K562 (cell line): Measurements from ENCODE around the gene SGPL1. TPM values are rescaled to one million over a fixed set of nuclear protein-coding genes. Genes with fewer than 3 reads are reported as not detected.

Source experiments
- ATAC-seq: fragments of 200-7000 bp; cut with Tn5 transposase; 3 replicates; pipeline ENCODE4 v1.9.1; 2020; ENCODE audit warnings: moderate library complexity
- BruUV-seq: library from RNA; stranded (reverse); fragments of 400-500 nt; replicated peaks from 2 replicates; lab custom pipeline; 2021; lab: Mats Ljungman, UMichigan
- CTCF ChIA-PET: fragments of 300-600 bp; formaldehyde crosslinking; extraction: SDS; loops from one replicate; lab custom pipeline; 2021; ENCODE audit warnings: low intra/inter-chr PET ratio; lab: Yijun Ruan, JAX
- POLR2A ChIA-PET: fragments of 300-600, 350-650 bp; sonication (Branson Sonifier 250); formaldehyde crosslinking; extraction: SDS; loops from one replicate; lab custom pipeline; 2021; ENCODE audit warnings: antibody characterized with exemption, inconsistent platforms; lab: Yijun Ruan, JAX
- DNase-seq, 4 experiments: peaks; one replicate each; pipeline versions ENCODE4 v3.0.0 to v3.0.0-alpha.2; 2011 to 2018; ENCODE audit warnings: low spot score in 3 of 4, mixed read lengths in 3 of 4; ENCODE audit errors: extremely low read depth in 1 of 4
- FAIRE-seq: peaks from 2 replicates; lab custom pipeline; 2011; peaks lifted over from hg19 to GRCh38; lab: Jason Lieb, UNC
- H2AFZ ChIP-seq: 2 replicates; pipeline ENCODE4 v1.6.0; 2011; ENCODE audit warnings: low read depth, low read length, control low read depth, inconsistent platforms
- H3K27ac ChIP-seq: fragments of 200-600 bp; 3 replicates; pipeline ENCODE4 v1.8.0; 2011; ENCODE audit warnings: low read depth, mild to moderate bottlenecking, control low read depth, inconsistent platforms, low read length, moderate library complexity, mixed read lengths; ENCODE audit errors: extremely low read depth
- H3K27me3 ChIP-seq, 2 experiments: fragments of 300-600 bp in 1 of 2; 2 replicates in 1 of 2; 3 replicates in 1 of 2; pipeline versions ENCODE4 v1.6.0 to v1.8.0; 2011; ENCODE audit warnings: inconsistent platforms in 2 of 2, low read length in 2 of 2, mild to moderate bottlenecking in 1 of 2, mixed read lengths in 1 of 2, moderate library complexity in 1 of 2; ENCODE audit not compliant: control insufficient read depth in 2 of 2, insufficient read depth in 2 of 2
- H3K36me3 ChIP-seq: fragments of 300-600 bp; 3 replicates; pipeline ENCODE4 v1.8.0; 2011; ENCODE audit warnings: mild to moderate bottlenecking, low read length, inconsistent platforms; ENCODE audit not compliant: control insufficient read depth, insufficient read depth
- H3K4me1 ChIP-seq, 2 experiments: fragments of 200-600 bp in 1 of 2; replicated peaks in 1 of 2; 2 replicates in 1 of 2; 3 replicates in 1 of 2; pipeline versions ENCODE4 v1.5.1 to v1.8.0; 2011; ENCODE audit warnings: inconsistent platforms in 2 of 2, low read length in 2 of 2, mild to moderate bottlenecking in 1 of 2, mixed read lengths in 1 of 2, moderate library complexity in 1 of 2; ENCODE audit not compliant: control insufficient read depth in 2 of 2, insufficient read depth in 2 of 2
- H3K4me2 ChIP-seq: 2 replicates; pipeline ENCODE4 v1.6.1; 2011; ENCODE audit warnings: low read length, control low read depth, inconsistent platforms, mixed read lengths; ENCODE audit not compliant: insufficient read depth
- H3K4me3 ChIP-seq: fragments of 200-600 bp; sonication (generic), shearing (Covaris generic); 2 replicates; pipeline ENCODE4 v1.5.1; 2016; ENCODE audit warnings: control low read depth, inconsistent platforms
- H3K79me2 ChIP-seq: fragments of 200-600 bp; 3 replicates; pipeline ENCODE4 v1.8.0; 2011; ENCODE audit warnings: low read length, inconsistent platforms; ENCODE audit not compliant: control insufficient read depth, insufficient read depth
- H3K9ac ChIP-seq, 2 experiments: 2 replicates each; pipeline versions ENCODE4 v1.6.0 to v1.6.1; 2011; ENCODE audit warnings: low read depth in 2 of 2, low read length in 2 of 2, control low read depth in 1 of 2, inconsistent platforms in 1 of 2, mild to moderate bottlenecking in 1 of 2, mixed read lengths in 1 of 2; ENCODE audit not compliant: insufficient read depth in 1 of 2
- H3K9me1 ChIP-seq: one replicate; pipeline ENCODE4 v1.6.0; 2011; ENCODE audit warnings: inconsistent platforms, mild to moderate bottlenecking, low read length, moderate library complexity; ENCODE audit not compliant: control insufficient read depth, insufficient read depth
- H3K9me3 ChIP-seq: replicated peaks from 2 replicates; pipeline ENCODE4 v1.5.1; 2011; ENCODE audit warnings: low read depth, low read length, inconsistent platforms; ENCODE audit not compliant: control insufficient read depth, insufficient read depth
- H4K20me1 ChIP-seq: replicated peaks from 2 replicates; pipeline ENCODE4 v1.6.1; 2011; ENCODE audit warnings: low read length, inconsistent platforms, mixed read lengths; ENCODE audit not compliant: control insufficient read depth, insufficient read depth
- E2F8 ChIP-seq: fragments of 450-650 bp; IDR thresholded peaks from 2 replicates; pipeline ENCODE4 v1.7.1; 2018; ENCODE audit warnings: mild to moderate bottlenecking, low read depth; ENCODE audit not compliant: partially characterized antibody
- SMARCB1 ChIP-seq: IDR thresholded peaks from 2 replicates; pipeline ENCODE4 v1.6.1; 2011; ENCODE audit warnings: improper control_type of control experiment, low read depth; ENCODE audit not compliant: insufficient read length
- SRSF3 ChIP-seq: fragments of 200-400 bp; formaldehyde crosslinking; IDR thresholded peaks from 2 replicates; pipeline ENCODE4 v1.6.1; 2016; ENCODE audit warnings: mild to moderate bottlenecking, low read length, moderate library complexity; ENCODE audit not compliant: insufficient read depth
- ZNF133 ChIP-seq: fragments of 250-450 bp; sonication (Bioruptor Pico); IDR thresholded peaks from 2 replicates; pipeline ENCODE4 v1.4.0; 2020; ENCODE audit warnings: mild to moderate bottlenecking
- WGBS: fragments of 100-300 bp; shearing (Covaris generic); methylation state at CpG from one replicate; pipeline ENCODE4 v1.1.6; 2016; ENCODE audit warnings: low coverage, mixed read lengths; ENCODE audit not compliant: insufficient coverage; ENCODE audit errors: missing lambda C conversion rate; 5-methylcytosine and 5-hydroxymethylcytosine counted together
- in situ Hi-C: fragments of 300-500 bp; cut with MboI; formaldehyde crosslinking; loops from 4 replicates; pipeline ENCODE4 v1.15.0; 2018; ENCODE audit warnings: inconsistent platforms, mixed read lengths
- intact Hi-C: fragments of 100-400 bp; cut with micrococcal nuclease; formaldehyde crosslinking; loops from 2 replicates; pipeline ENCODE4 v1.14.2; 2022
- polyA plus RNA-seq, 8 experiments: library from polyadenylated mRNA; depleted of rRNA in 4 of 8; stranded (reverse) in 5 of 8; unstranded in 3 of 8; fragments of >200 nt; fragmentation: Nextera tagmentation in 2 of 8; fragmentation: Illumina TruSeq in 1 of 8; extraction: Ambion mirVana in 2 of 8; extraction: Trizol in 1 of 8; gene quantifications; 2 replicates each; pipeline versions ENCODE4 v1.2.1 to v1.2.3, GENCODE V29; 2011 to 2014; ENCODE audit warnings: inconsistent platforms in 1 of 8, missing spikeins in 1 of 8
- total RNA-seq, 7 experiments: library from RNA; depleted of rRNA in 6 of 7; stranded (reverse); fragments of >200 nt in 6 of 7; fragmentation: Illumina TruSeq in 2 of 7; extraction: Trizol in 2 of 7; gene quantifications; 2 replicates each; pipeline versions ENCODE4 v1.2.1 to v1.2.3, GENCODE V29; 2011 to 2021; ENCODE audit warnings: low replicate concordance in 1 of 7
- TF ChIP-seq, protein P1 (sequence below), 3 experiments: fragments of 200-800 bp in 1 of 3; fragments of 250-450 bp in 1 of 3; fragments of 450-650 bp in 1 of 3; sonication (Bioruptor Pico) in 1 of 3; sonication (Bioruptor generic) in 1 of 3; formaldehyde crosslinking in 1 of 3; IDR thresholded peaks; 2 replicates each; pipeline versions ENCODE4 v1.6.1 to v1.8.0; 2016 to 2022; ENCODE audit warnings: mild to moderate bottlenecking in 2 of 3, missing genetic modification characterization in 2 of 3, missing compliant biosample characterization in 1 of 3, moderate library complexity in 1 of 3

The SGPL1 gene
- total and polyA plus RNA-seq, 9 of the 15 experiments (the other 6 are each of a cell fraction or from before 2014, with no cell fraction given) = 6.0 to 18.0 (median 8.7) TPM

DNA sequence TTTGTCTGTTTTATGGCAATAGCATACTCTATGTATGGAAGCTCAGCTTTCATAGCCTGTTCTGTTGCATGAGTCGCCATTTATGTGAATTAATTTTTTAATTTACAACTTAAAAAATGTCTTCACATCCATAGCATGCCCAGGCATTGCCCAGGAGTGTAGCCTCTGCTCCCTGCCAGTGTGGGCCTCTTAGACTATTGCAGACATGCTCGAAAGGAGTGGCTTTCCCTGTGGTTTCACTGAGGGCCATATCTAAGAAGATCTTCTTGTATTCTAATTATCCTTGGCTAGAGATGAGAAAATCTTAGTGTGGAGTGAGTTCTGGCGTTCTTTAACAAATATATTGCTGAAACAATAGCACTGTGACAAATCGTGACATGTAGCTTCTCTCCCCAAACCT is 37.3 kb downstream of the SGPL1 start (continued):
- TF ChIP-seq SMARCB1 (no peak), E2F8 (no peak)
- TF ChIP-seq, all 486 proteins: peak for 0

- in situ Hi-C loops = no loop called here
- Histone ChIP-seq H3K4me1 (peaks cover 0 to 9% of the 10 kb centered on the region in 2 experiments; a peak in 2 of 5 replicates), H4K20me1 (no peaks in the 10 kb centered on the region), H3K27ac (no peak overlapping the region), H3K36me3 (peaks cover 3% of the 10 kb centered on the region; the same call in 2 of the 3 replicates), H3K9me1 (no peaks in the 10 kb centered on the region), H3K9me3 (no peaks in the 10 kb centered on the region), H3K27me3 (no peaks in the 10 kb centered on the region), H3K79me2 (no peaks in the 10 kb centered on the region), H3K4me2 (no peak overlapping the region), H3K9ac (no peak overlapping the region), H3K4me3 (no peak overlapping the region), H2AFZ (no peak overlapping the region)
- ATAC-seq = no peak
- no peak for TF ChIP-seq ZNF133 (CRISPR knock-in tag)
- no peak for TF ChIP-seq SRSF3
- TF ChIP-seq, protein P1, sequence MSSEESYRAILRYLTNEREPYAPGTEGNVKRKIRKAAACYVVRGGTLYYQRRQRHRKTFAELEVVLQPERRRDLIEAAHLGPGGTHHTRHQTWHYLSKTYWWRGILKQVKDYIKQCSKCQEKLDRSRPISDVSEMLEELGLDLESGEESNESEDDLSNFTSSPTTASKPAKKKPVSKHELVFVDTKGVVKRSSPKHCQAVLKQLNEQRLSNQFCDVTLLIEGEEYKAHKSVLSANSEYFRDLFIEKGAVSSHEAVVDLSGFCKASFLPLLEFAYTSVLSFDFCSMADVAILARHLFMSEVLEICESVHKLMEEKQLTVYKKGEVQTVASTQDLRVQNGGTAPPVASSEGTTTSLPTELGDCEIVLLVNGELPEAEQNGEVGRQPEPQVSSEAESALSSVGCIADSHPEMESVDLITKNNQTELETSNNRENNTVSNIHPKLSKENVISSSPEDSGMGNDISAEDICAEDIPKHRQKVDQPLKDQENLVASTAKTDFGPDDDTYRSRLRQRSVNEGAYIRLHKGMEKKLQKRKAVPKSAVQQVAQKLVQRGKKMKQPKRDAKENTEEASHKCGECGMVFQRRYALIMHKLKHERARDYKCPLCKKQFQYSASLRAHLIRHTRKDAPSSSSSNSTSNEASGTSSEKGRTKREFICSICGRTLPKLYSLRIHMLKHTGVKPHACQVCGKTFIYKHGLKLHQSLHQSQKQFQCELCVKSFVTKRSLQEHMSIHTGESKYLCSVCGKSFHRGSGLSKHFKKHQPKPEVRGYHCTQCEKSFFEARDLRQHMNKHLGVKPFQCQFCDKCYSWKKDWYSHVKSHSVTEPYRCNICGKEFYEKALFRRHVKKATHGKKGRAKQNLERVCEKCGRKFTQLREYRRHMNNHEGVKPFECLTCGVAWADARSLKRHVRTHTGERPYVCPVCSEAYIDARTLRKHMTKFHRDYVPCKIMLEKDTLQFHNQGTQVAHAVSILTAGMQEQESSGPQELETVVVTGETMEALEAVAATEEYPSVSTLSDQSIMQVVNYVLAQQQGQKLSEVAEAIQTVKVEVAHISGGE (CRISPR knock-in tag; IDR thresholded peaks at IDR 0.05) = no peak
- no TSS peak for BruUV-seq
- ChIA-PET CTCF (no interaction called here), POLR2A (interaction anchor here (0.6 to 1.3 kb wide), 4 partner anchors 10 to 1483 kb away, joined by 3 to 9 read pairs (median 4); no protein-coding TSS in a partner anchor)
- DNase-seq = no peak
- FAIRE-seq = no peak
- intact Hi-C loops = no loop called here
- 31% methylated on average over 1 of the region's 1 CpG for WGBS
Measured at GRCh38 chr10:70853457-70853856, 37.7 kb downstream of the SGPL1 start.
